ENCODE results near the gene SEC24D.

The SEC24D gene

GRCh38 chr4:118813561-118813960 is 22.4 kb downstream of the SEC24D start:
- no peak overlapping the region for H3K4me3 ChIP-seq (ENCODE audit: low read depth, low read length)
- TF ChIP-seq MAX (IDR thresholded peaks at IDR 0.05; ENCODE audit: low read depth, low read length) (no peak), POLR2A (IDR thresholded peaks at IDR 0.05; ENCODE audit: extremely low read depth, insufficient read length) (no peak), CTCF (IDR thresholded peaks at IDR 0.05; ENCODE audit: low read depth, low read length) (no peak), MYC (IDR thresholded peaks at IDR 0.05; ENCODE audit: low read depth, low read length) (no peak)
- DNase-seq (ENCODE audit: low read depth) = no peak

- no peak for DNase-seq (ENCODE audit: low read depth)
- H3K4me3 ChIP-seq (ENCODE audit: low read depth, low read length) = no peak overlapping the region
- no peak for TF ChIP-seq MYC (IDR thresholded peaks at IDR 0.05; ENCODE audit: low read depth, low read length)
These were observed 24.1 kb downstream of the SEC24D start for GRCh38 chr4:118811832-118812231.

GRCh38 chr4:118810991-118811764 is 24.7 kb downstream of the SEC24D start:
- TF ChIP-seq MYC (IDR thresholded peaks at IDR 0.05; ENCODE audit: low read depth, low read length) (no peak), CTCF (IDR thresholded peaks at IDR 0.05; ENCODE audit: low read depth, low read length) (no peak), POLR2A (IDR thresholded peaks at IDR 0.05; ENCODE audit: extremely low read depth, insufficient read length) (no peak), MAX (IDR thresholded peaks at IDR 0.05; ENCODE audit: low read depth, low read length) (no peak)
- DNase-seq (ENCODE audit: low read depth) = peak; percentile 72
- no peak overlapping the region for H3K4me3 ChIP-seq (ENCODE audit: low read depth, low read length)

- H3K4me3 ChIP-seq (ENCODE audit: low read depth, low read length) = no peak overlapping the region
- no peak for TF ChIP-seq CTCF (IDR thresholded peaks at IDR 0.05; ENCODE audit: low read depth, low read length)
- TF ChIP-seq POLR2A (IDR thresholded peaks at IDR 0.05; ENCODE audit: extremely low read depth, insufficient read length) = no peak
- no peak for TF ChIP-seq MYC (IDR thresholded peaks at IDR 0.05; ENCODE audit: low read depth, low read length)
- no peak for DNase-seq (ENCODE audit: low read depth)
These were observed 28.3 kb downstream of the SEC24D start for GRCh38 chr4:118807659-118808058.

GRCh38 chr4:118803253-118803652 is 32.7 kb downstream of the SEC24D start:
- H3K4me3 ChIP-seq (ENCODE audit: low read depth, low read length) = no peak overlapping the region
- no peak for TF ChIP-seq MAX (IDR thresholded peaks at IDR 0.05; ENCODE audit: low read depth, low read length)
- no peak for TF ChIP-seq POLR2A (IDR thresholded peaks at IDR 0.05; ENCODE audit: extremely low read depth, insufficient read length)
- TF ChIP-seq CTCF (IDR thresholded peaks at IDR 0.05; ENCODE audit: low read depth, low read length) = no peak
- TF ChIP-seq MYC (IDR thresholded peaks at IDR 0.05; ENCODE audit: low read depth, low read length) = no peak
- DNase-seq (ENCODE audit: low read depth) = no peak

- no peak overlapping the region for H3K4me3 ChIP-seq (ENCODE audit: low read depth, low read length)
- peak; percentile 9 for DNase-seq (ENCODE audit: low read depth)
- TF ChIP-seq MYC (IDR thresholded peaks at IDR 0.05; ENCODE audit: low read depth, low read length) (no peak), MAX (IDR thresholded peaks at IDR 0.05; ENCODE audit: low read depth, low read length) (no peak), POLR2A (IDR thresholded peaks at IDR 0.05; ENCODE audit: extremely low read depth, insufficient read length) (no peak), CTCF (IDR thresholded peaks at IDR 0.05; ENCODE audit: low read depth, low read length) (no peak)
These were observed 33.9 kb downstream of the SEC24D start for GRCh38 chr4:118801895-118802575.
